ENCODE results near the gene GPATCH8. TPM values are rescaled to one million over a fixed set of nuclear protein-coding genes. Genes with fewer than 3 reads are reported as not detected.

Gene GPATCH8
- total RNA-seq, 4 donors from 2014 or later, result 15.3 to 35.5 (median 24.9) TPM

GRCh38 chr17:44389723-44390202 lies 113.4 kb downstream of the GPATCH8 start:
- H3K27me3 ChIP-seq, result peaks cover 0 to 13% (median 0%) of the 10 kb centered on the region in 4 donors
- H3K36me3 ChIP-seq, result no peaks in the 10 kb centered on the region
- no peak overlapping the region for H3K27ac ChIP-seq
- no peak overlapping the region for H3K4me3 ChIP-seq
- 76 to 78% methylated on average over 4 to 5 of the region's 6 CpGs for WGBS, 2 donors
- peaks cover 7 to 15% (median 10%) of the 10 kb centered on the region in 3 donors for H3K4me1 ChIP-seq
- no peaks in the 10 kb centered on the region for H3K9me3 ChIP-seq
- TF ChIP-seq POLR2A (IDR thresholded peaks at IDR 0.05) (no peak), CTCF (IDR thresholded peaks at IDR 0.05) (no peak)
- DNase-seq, result no peak
- intact Hi-C loops (cut with DNase I), result loop anchor here (10.0 kb wide), 1 partner anchor 145 kb away; no protein-coding TSS in a partner anchor

- Histone ChIP-seq H3K27me3 (peaks cover 0 to 17% (median 0%) of the 10 kb centered on the region in 4 donors), H3K36me3 (no peaks in the 10 kb centered on the region), H3K4me1 (peaks cover 7 to 19% (median 15%) of the 10 kb centered on the region in 3 donors), H3K9me3 (no peaks in the 10 kb centered on the region), H3K4me3 (no peak within 1 kb of the TSS), H3K27ac (no peak within 1 kb of the TSS)
- 33 to 46% methylated on average over 1 of the region's 1 CpG for WGBS, 2 donors
- no peak for TF ChIP-seq CTCF (IDR thresholded peaks at IDR 0.05)
- no peak for TF ChIP-seq POLR2A (IDR thresholded peaks at IDR 0.05)
- no peak for DNase-seq
- intact Hi-C loops (cut with DNase I), result no loop called here
Measured at GRCh38 chr17:44389281-44389680, 113.9 kb downstream of the GPATCH8 start, which contains the start of gene ITGA2B. Gene ITGA2B, minus strand, starts transcription at chr17:44389649. Its CDS starts 176 bp downstream, at chr17:44389473.

- Histone ChIP-seq H3K9me3 (no peaks in the 10 kb centered on the region), H3K4me3 (no peak overlapping the region), H3K27ac (no peak overlapping the region), H3K4me1 (peaks cover 7 to 20% (median 15%) of the 10 kb centered on the region in 3 donors), H3K27me3 (peaks cover 0 to 23% (median 0%) of the 10 kb centered on the region in 4 donors), H3K36me3 (no peaks in the 10 kb centered on the region)
- TF ChIP-seq CTCF (IDR thresholded peaks at IDR 0.05), result no peak
- TF ChIP-seq POLR2A (IDR thresholded peaks at IDR 0.05), result no peak
- no peak for DNase-seq
- WGBS, 2 donors, result 67 to 91% methylated on average over 1 of the region's 2 CpGs
- intact Hi-C loops (cut with DNase I), result no loop called here
Measured at GRCh38 chr17:44387804-44388203, 115.4 kb downstream of the GPATCH8 start.

GRCh38 chr17:44386182-44386525 lies 117.1 kb downstream of the GPATCH8 start:
- H3K4me3 ChIP-seq, result peak overlapping the region in 3 of 4 donors; percentile 56 to 66 (median 65)
- no peak overlapping the region for H3K27ac ChIP-seq
- WGBS, 2 donors, result 39 to 42% methylated on average over 10 of the region's 10 CpGs
- intact Hi-C loops (cut with DNase I), result no loop called here
- H3K36me3 ChIP-seq, result no peaks in the 10 kb centered on the region
- DNase-seq, result no peak
- peaks cover 0 to 23% (median 0%) of the 10 kb centered on the region in 4 donors for H3K27me3 ChIP-seq
- H3K4me1 ChIP-seq, result peaks cover 7 to 20% (median 15%) of the 10 kb centered on the region in 3 donors
- TF ChIP-seq POLR2A (IDR thresholded peaks at IDR 0.05), result no peak
- no peak for TF ChIP-seq CTCF (IDR thresholded peaks at IDR 0.05)
- no peaks in the 10 kb centered on the region for H3K9me3 ChIP-seq

- DNase-seq, result no peak
- no peaks in the 10 kb centered on the region for H3K9me3 ChIP-seq
- no peaks in the 10 kb centered on the region for H3K36me3 ChIP-seq
- H3K4me1 ChIP-seq, result peaks cover 7 to 20% (median 15%) of the 10 kb centered on the region in 3 donors
- peak overlapping the region in 2 of 4 donors; percentile 2 to 61 for H3K27ac ChIP-seq
- WGBS, 2 donors, result 8 to 12% methylated on average over 7 to 10 of the region's 68 CpGs
- intact Hi-C loops (cut with DNase I), result no loop called here
- peak in 1 of 6 experiments; percentile 26 for TF ChIP-seq CTCF (IDR thresholded peaks at IDR 0.05)
- TF ChIP-seq POLR2A (IDR thresholded peaks at IDR 0.05), result peak in 1 of 4 donors; percentile 37
- peaks cover 0 to 23% (median 0%) of the 10 kb centered on the region in 4 donors for H3K27me3 ChIP-seq
- H3K4me3 ChIP-seq, result peak overlapping the region; percentile 32 to 66 (median 60)
Measured at GRCh38 chr17:44385287-44386181, 117.7 kb downstream of the GPATCH8 start.

All from esophagus squamous epithelium (tissue), 5 donors.